NT2/D1 (cell line): ENCODE data around the gene ZNF394.
A peak's percentile ranks its signal among the peaks of the same experiment; 100 is the strongest.

Experiments
- DNase-seq: peaks from one replicate; pipeline ENCODE4 v3.0.0-alpha.2; 2011; ENCODE audit warnings: low read depth, low spot score
- H3K27me3 ChIP-seq: 2 replicates; pipeline ENCODE4 v1.6.0; 2011; ENCODE audit warnings: mild to moderate bottlenecking; ENCODE audit not compliant: insufficient read length, insufficient read depth
- H3K36me3 ChIP-seq: 2 replicates; pipeline ENCODE4 v1.6.1; 2011; ENCODE audit warnings: mild to moderate bottlenecking, low read length, mixed read lengths; ENCODE audit not compliant: insufficient read depth, insufficient read length
- H3K4me1 ChIP-seq: 2 replicates; pipeline ENCODE4 v1.5.1; 2011; ENCODE audit not compliant: insufficient read depth, insufficient read length
- H3K4me3 ChIP-seq: 2 replicates; pipeline ENCODE4 v1.5.1; 2011; ENCODE audit warnings: low read depth; ENCODE audit not compliant: insufficient read length
- H3K9ac ChIP-seq: 2 replicates; pipeline ENCODE4 v1.6.0; 2011; ENCODE audit warnings: low read depth; ENCODE audit not compliant: insufficient read length
- H3K9me3 ChIP-seq: 2 replicates; pipeline ENCODE4 v1.5.1; 2011; ENCODE audit warnings: mild to moderate bottlenecking, low read length; ENCODE audit not compliant: insufficient read depth
- SUZ12 ChIP-seq: IDR thresholded peaks from 2 replicates; pipeline ENCODE4 v1.6.1; 2011; ENCODE audit not compliant: insufficient read length, insufficient read depth; ENCODE audit errors: extremely low read depth
- YY1 ChIP-seq: IDR thresholded peaks from 2 replicates; pipeline ENCODE4 v1.6.1; 2011; ENCODE audit not compliant: insufficient read length, insufficient read depth
- ZNF274 ChIP-seq: IDR thresholded peaks from 2 replicates; pipeline ENCODE4 v1.6.1; 2011; ENCODE audit warnings: mild to moderate bottlenecking, low read depth, low read length

The ZNF394 gene

DNA sequence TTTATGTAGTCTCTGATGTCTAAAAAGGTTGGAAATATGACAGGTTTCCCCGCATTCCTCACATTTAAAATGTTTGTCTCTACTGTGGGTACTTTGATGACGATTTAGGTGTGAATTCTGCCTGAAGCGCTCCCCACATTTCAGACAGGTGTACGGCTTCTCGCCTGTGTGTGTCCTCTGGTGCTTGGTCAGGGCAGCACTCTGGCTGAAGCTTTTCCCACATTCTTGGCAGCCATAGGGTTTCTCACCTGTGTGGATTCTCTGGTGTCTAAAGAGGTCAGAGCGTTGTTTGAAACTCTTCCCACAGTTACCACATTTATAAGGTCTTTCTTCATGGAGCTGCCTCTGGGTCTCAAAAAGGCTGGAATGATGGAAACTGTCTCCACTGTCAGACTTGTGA lies 6.3 kb downstream of the ZNF394 start:
- no peak for TF ChIP-seq ZNF274
- TF ChIP-seq SUZ12, result no peak
- no peak for TF ChIP-seq YY1
- peaks cover 3% of the 10 kb centered on the region for H3K4me1 ChIP-seq
- no peaks in the 10 kb centered on the region for H3K27me3 ChIP-seq
- H3K9ac ChIP-seq, result no peak overlapping the region
- H3K36me3 ChIP-seq, result peaks cover 54% of the 10 kb centered on the region
- no peak for DNase-seq
- H3K4me3 ChIP-seq, result no peak overlapping the region
- peaks cover 29% of the 10 kb centered on the region for H3K9me3 ChIP-seq

DNA sequence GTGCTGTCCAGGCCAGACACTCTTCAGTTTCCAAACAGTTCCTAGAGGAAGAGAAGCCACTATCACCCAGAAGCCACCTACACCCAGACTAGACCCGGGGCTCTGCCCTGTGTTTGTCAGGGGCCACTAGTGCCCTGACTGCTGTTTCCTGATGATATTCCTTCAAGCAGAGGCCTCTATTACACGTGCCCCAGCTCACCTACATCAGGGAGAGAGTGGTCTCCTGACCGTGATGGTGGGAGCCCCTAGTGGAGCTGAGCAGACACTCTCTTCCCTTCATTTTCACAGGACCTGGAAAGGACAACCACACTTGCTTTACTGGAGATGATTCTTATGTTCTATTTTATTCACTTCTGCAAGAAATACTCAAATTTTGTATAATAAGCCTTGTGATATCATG lies 9.2 kb downstream of the ZNF394 start:
- Histone ChIP-seq H3K36me3 (peaks cover 33% of the 10 kb centered on the region), H3K4me1 (no peaks in the 10 kb centered on the region), H3K27me3 (no peaks in the 10 kb centered on the region), H3K4me3 (no peak overlapping the region), H3K9ac (no peak overlapping the region), H3K9me3 (peaks cover 29% of the 10 kb centered on the region)
- no peak for TF ChIP-seq YY1
- no peak for TF ChIP-seq ZNF274
- TF ChIP-seq SUZ12, result no peak
- no peak for DNase-seq

DNA sequence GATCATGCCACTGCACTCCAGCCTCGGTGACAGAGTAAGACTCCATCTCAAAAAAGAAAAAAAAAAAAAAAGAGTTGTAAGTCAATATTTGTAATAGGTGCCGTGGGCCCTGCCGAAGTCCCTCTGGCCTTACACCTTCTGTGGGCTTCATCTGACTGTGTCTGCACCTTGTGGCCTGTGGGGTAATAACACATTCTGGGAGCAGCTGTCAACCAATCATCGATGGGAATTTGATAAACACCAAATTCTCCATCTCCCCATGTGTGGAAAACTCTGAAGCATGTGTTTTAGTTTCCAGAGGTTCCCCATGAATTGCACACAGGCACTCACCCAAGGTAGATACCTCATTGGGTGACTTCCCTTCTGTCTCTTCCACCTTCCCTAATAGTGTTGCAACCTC lies 10.8 kb downstream of the ZNF394 start:
- Histone ChIP-seq H3K9ac (no peak overlapping the region), H3K9me3 (peaks cover 16% of the 10 kb centered on the region), H3K27me3 (no peaks in the 10 kb centered on the region), H3K36me3 (peaks cover 33% of the 10 kb centered on the region), H3K4me3 (no peak overlapping the region), H3K4me1 (no peaks in the 10 kb centered on the region)
- no peak for DNase-seq
- TF ChIP-seq ZNF274 (no peak), YY1 (no peak), SUZ12 (no peak)

DNA sequence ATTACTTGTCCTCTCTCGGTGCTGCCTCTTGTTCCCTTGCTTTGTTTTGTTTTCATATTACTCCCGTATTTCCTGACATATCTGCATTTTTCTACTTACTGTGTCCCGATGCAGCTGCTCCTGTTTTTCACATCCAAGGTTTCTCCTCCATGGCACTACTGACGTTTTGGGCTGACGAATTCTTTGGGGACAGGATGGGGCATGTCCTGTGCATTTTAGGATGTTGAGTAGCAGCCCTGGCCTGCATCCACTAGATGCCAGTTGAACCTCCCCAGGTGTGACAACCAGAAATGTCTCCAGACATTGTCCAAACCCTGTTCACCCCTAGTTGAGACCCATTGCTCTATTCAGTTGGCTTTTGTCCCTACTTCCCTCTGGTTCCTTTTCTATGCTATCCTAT lies 15.0 kb downstream of the ZNF394 start:
- TF ChIP-seq ZNF274 (no peak), YY1 (no peak), SUZ12 (no peak)
- Histone ChIP-seq H3K36me3 (peaks cover 37% of the 10 kb centered on the region), H3K4me3 (no peak overlapping the region)

DNA sequence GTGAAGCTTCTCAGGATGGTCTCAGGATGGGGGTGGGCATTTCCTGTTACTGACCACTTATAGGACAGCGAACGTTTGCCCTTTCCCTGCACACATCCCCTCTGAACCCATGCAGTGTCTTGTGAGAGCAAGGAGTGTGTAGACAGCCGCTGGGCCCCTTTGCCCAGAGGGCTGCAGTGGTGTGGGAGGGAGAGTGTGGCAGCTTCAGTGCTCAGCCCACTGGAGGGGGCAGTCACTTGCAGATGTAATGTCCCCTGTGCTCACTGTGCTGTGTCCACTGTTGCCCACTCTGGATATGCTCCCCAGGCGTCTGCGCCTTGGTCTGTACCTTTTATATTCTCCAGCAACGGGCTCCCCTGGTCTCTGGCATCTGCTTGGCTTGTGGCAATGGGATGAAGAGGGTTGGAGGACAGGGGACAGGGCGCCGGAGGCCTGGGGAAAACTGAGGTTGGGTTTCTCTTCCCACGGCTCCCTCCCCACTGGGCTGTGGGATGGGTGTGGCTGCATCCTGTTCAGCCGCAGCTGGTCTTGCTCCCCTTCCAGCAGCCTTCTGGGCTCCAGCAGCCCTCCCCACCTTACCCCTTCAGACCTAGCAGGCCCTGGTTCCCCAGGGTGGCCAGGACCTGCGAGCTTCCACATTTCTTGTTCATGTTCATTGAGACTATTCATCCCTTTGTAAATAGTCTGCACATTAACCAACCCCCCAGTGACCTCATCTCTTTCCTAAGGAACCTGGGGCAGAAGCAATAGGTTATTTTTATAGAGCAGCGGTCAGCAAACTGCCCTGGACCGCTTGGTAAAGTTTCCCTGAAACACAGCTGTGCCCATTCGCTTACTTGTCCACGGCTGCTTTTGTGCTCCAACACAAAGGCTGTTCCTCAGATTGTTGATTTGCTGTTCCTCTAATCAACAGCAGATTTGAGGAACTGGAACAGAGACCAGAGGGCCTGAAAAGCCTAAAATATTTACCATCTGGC lies 21.3 kb downstream of the ZNF394 start:
- Histone ChIP-seq H3K36me3 (peaks cover 61% of the 10 kb centered on the region), H3K27me3 (no peaks in the 10 kb centered on the region), H3K4me1 (peaks cover 7% of the 10 kb centered on the region)

More for the DNA sequence above, 15.0 kb downstream of the ZNF394 start:
- DNase-seq, result no peak
- H3K9me3 ChIP-seq, result no peaks in the 10 kb centered on the region
- H3K9ac ChIP-seq, result no peak overlapping the region
- H3K27me3 ChIP-seq, result no peaks in the 10 kb centered on the region
- no peaks in the 10 kb centered on the region for H3K4me1 ChIP-seq

DNA sequence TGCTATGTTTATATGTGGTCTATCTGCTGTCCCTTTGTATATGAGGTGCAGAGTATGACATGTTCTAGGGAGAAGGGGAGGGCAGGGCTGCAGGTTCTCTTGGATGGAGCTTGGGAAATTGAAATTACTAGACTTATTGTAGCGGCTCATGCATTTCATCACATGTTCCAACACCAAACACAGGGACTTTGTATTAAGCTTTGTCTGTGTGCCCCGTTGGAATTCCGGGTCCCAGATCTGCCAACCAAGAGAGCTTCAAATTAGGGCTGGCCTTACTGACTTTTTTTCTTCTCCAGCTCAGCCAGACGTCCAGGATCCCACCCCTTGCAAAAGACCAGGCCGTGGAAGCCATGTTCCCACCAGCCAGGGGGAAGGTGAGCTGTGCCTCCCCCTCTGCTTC lies 24.0 kb downstream of the ZNF394 start:
- Histone ChIP-seq H3K27me3 (no peaks in the 10 kb centered on the region), H3K4me1 (peaks cover 7% of the 10 kb centered on the region), H3K4me3 (no peak overlapping the region), H3K9ac (no peak overlapping the region), H3K36me3 (peaks cover 45% of the 10 kb centered on the region), H3K9me3 (no peaks in the 10 kb centered on the region)
- TF ChIP-seq ZNF274 (no peak), YY1 (no peak), SUZ12 (no peak)
- DNase-seq, result no peak

More for the DNA sequence above, 21.3 kb downstream of the ZNF394 start:
- H3K4me3 ChIP-seq, result no peak overlapping the region
- no peaks in the 10 kb centered on the region for H3K9me3 ChIP-seq
- no peak for DNase-seq
- no peak overlapping the region for H3K9ac ChIP-seq
- TF ChIP-seq YY1 (no peak), ZNF274 (no peak), SUZ12 (no peak)

DNA sequence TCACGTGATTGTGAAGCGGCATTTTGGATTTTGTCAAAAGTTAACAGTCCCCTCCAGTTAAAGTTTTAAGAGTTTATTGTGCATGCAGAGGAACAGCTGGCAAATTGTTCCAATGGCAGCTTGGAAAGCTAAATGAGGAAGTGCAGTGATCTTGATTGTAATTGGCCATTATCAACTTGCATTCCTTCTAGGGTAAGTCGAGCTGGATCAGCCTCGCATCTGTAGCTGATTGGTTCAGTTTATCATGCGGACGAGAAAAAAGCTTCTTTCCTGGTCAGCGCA lies 26.8 kb downstream of the ZNF394 start:
- Histone ChIP-seq H3K27me3 (no peaks in the 10 kb centered on the region), H3K9ac (peak overlapping the region; percentile 87), H3K4me3 (peak overlapping the region; percentile 85), H3K36me3 (peaks cover 21% of the 10 kb centered on the region), H3K9me3 (no peaks in the 10 kb centered on the region), H3K4me1 (peaks cover 3% of the 10 kb centered on the region)
- TF ChIP-seq SUZ12 (no peak), ZNF274 (no peak), YY1 (no peak)
- no peak for DNase-seq
